Thyroid gland (tissue), 4 donors: Measurements from ENCODE around the gene FXYD1.

Experiments
- POLR2A ChIP-seq, 2 donors: fragments of 450-650 bp; IDR thresholded peaks; one replicate each; pipeline ENCODE4 v1.6.1; 2017; ENCODE audit warnings: antibody characterized with exemption in 2 of 2, mild to moderate bottlenecking in 2 of 2, moderate library complexity in 1 of 2
- TF ChIP-seq, protein P1 (sequence below), 6 experiments: fragments of 200-600 bp in 3 of 6; fragments of 450-650 bp in 3 of 6; sonication (generic) in 3 of 6; IDR thresholded peaks; one replicate each; pipeline ENCODE4 v1.5.1; 2016 to 2019; ENCODE audit warnings: antibody characterized with exemption in 6 of 6, mild to moderate bottlenecking in 2 of 6, inconsistent platforms in 1 of 6, moderate library complexity in 1 of 6

DNA sequence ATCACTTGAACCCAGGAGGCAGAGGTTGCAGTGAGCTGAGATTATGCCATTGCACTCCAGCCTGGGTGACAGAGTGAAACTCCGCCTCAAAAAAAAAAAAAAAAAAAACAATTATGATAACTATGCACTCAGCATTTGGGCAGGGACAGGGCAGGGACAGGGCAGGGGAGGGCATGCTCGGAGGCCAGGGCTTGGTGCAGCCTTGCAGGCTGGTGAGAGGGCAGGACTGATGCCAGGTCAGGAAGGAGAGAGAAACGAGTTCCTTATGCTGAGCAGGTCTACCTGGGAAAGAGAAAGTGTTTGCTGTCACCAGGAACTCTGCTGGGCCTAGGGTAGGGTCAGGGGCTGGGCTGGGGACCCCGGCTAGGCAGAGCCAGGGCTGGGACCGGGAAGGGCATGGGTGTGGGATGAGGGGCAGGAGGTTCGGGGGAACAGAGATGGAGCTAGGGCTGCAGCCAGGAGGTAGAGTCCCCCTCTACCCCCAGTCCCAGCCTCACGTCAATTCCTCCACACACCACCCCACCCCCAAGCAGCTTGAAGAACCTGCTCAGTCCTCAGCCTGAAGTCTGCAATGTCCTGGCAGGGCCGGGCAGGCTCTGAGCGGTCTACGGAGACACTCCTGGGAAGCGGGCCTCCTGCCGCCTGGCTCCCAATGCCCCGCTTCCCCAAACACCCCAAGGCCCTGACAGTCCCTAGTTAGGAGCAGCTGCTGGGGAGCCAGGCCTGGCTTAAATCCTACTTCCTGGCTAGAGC is 20.2 kb upstream of the FXYD1 start:
- TF ChIP-seq POLR2A (IDR thresholded peaks at IDR 0.05), result no peak
- TF ChIP-seq, protein P1, sequence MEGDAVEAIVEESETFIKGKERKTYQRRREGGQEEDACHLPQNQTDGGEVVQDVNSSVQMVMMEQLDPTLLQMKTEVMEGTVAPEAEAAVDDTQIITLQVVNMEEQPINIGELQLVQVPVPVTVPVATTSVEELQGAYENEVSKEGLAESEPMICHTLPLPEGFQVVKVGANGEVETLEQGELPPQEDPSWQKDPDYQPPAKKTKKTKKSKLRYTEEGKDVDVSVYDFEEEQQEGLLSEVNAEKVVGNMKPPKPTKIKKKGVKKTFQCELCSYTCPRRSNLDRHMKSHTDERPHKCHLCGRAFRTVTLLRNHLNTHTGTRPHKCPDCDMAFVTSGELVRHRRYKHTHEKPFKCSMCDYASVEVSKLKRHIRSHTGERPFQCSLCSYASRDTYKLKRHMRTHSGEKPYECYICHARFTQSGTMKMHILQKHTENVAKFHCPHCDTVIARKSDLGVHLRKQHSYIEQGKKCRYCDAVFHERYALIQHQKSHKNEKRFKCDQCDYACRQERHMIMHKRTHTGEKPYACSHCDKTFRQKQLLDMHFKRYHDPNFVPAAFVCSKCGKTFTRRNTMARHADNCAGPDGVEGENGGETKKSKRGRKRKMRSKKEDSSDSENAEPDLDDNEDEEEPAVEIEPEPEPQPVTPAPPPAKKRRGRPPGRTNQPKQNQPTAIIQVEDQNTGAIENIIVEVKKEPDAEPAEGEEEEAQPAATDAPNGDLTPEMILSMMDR (IDR thresholded peaks at IDR 0.05), result no peak
